Activated CD8-positive, alpha-beta memory T cell treated with anti-CD3 and anti-CD28 coated beads for 48 hours (primary cell): ENCODE data around the gene SSBP3.
A peak's percentile ranks its signal among the peaks of the same experiment; 100 is the strongest.
"Not testable (repeated sequence)": the region's sequence is repeated elsewhere in the genome, so short reads cannot be mapped to it uniquely, and the experiment has no call there.

Experiments used
- DNase-seq, 3 experiments: peaks; one replicate each; pipeline ENCODE4 v3.0.0-alpha.2; 2020; ENCODE audit warnings: low read depth in 2 of 3, low spot score in 2 of 3

SSBP3 gene

GRCh38 chr1:54249819-54250435 is 156.3 kb downstream of the SSBP3 start:
- DNase-seq = no peak

GRCh38 chr1:54248966-54249365 is 157.2 kb downstream of the SSBP3 start:
- no peak for DNase-seq

GRCh38 chr1:54247863-54248515 is 158.2 kb downstream of the SSBP3 start:
- DNase-seq = no peak

- no peak for DNase-seq
Measured at GRCh38 chr1:54246116-54246721, 160.0 kb downstream of the SSBP3 start.

GRCh38 chr1:54245501-54245900 is 160.7 kb downstream of the SSBP3 start:
- DNase-seq = no peak

GRCh38 chr1:54244655-54245054 is 161.5 kb downstream of the SSBP3 start:
- DNase-seq = no peak

GRCh38 chr1:54243022-54243421 is 163.2 kb downstream of the SSBP3 start:
- no peak for DNase-seq

GRCh38 chr1:54241364-54241763 is 164.8 kb downstream of the SSBP3 start:
- DNase-seq = no peak

GRCh38 chr1:54240741-54241335 is 165.4 kb downstream of the SSBP3 start:
- no peak for DNase-seq

- DNase-seq = no peak
Measured at GRCh38 chr1:54239631-54240031, 166.6 kb downstream of the SSBP3 start.

GRCh38 chr1:54239035-54239383 is 167.2 kb downstream of the SSBP3 start:
- DNase-seq = no peak

- no peak for DNase-seq
Measured at GRCh38 chr1:54238353-54239034, 167.7 kb downstream of the SSBP3 start.

- DNase-seq = no peak
Measured at GRCh38 chr1:54237586-54237985, 168.6 kb downstream of the SSBP3 start.

- no peak for DNase-seq
Measured at GRCh38 chr1:54234284-54234683, 171.9 kb downstream of the SSBP3 start.

GRCh38 chr1:54233196-54233595 is 173.0 kb downstream of the SSBP3 start:
- not testable (repeated sequence) for DNase-seq

- DNase-seq = peak in 1 of 3 experiments; percentile 26
Measured at GRCh38 chr1:54230507-54231339, 175.5 kb downstream of the SSBP3 start.

GRCh38 chr1:54229281-54229891 is 176.8 kb downstream of the SSBP3 start:
- DNase-seq = peak in 1 of 3 experiments; percentile 39

- DNase-seq = no peak
Measured at GRCh38 chr1:54228638-54229079, 177.5 kb downstream of the SSBP3 start.

GRCh38 chr1:54227891-54228310 is 178.3 kb downstream of the SSBP3 start:
- no peak for DNase-seq

GRCh38 chr1:54227091-54227602 is 179.0 kb downstream of the SSBP3 start:
- DNase-seq = no peak
